Measurements from ENCODE around the gene SOCS3.

SOCS3 gene

GRCh38 chr17:78359997-78360370 lies at the start of gene SOCS3:
TSS of gene SOCS3 (minus strand) at chr17:78360077. CDS start at chr17:78359095, 982 bp downstream.
- DNase-seq, result peak; percentile 71 to 97 (median 86)
- intact Hi-C loops (cut with DNase I), result no loop called here

GRCh38 chr17:78409191-78409928 lies 49.5 kb upstream of the SOCS3 start:
- intact Hi-C loops (cut with DNase I), result no loop called here
- DNase-seq, result peak in 1 of 42 donors; percentile 48

GRCh38 chr17:78408476-78409050 lies 48.7 kb upstream of the SOCS3 start:
- intact Hi-C loops (cut with DNase I), result no loop called here
- no peak for DNase-seq

GRCh38 chr17:78407387-78408000 lies 47.6 kb upstream of the SOCS3 start:
- DNase-seq, result no peak
- intact Hi-C loops (cut with DNase I), result no loop called here

GRCh38 chr17:78406920-78407319 lies 47.0 kb upstream of the SOCS3 start:
- intact Hi-C loops (cut with DNase I), result no loop called here

GRCh38 chr17:78406396-78406795 lies 46.5 kb upstream of the SOCS3 start:
- DNase-seq, result no peak
- intact Hi-C loops (cut with DNase I), result no loop called here

More at GRCh38 chr17:78406920-78407319, 47.0 kb upstream of the SOCS3 start:
- DNase-seq, result no peak

GRCh38 chr17:78403822-78404221 lies 43.9 kb upstream of the SOCS3 start:
- intact Hi-C loops (cut with DNase I), result no loop called here

GRCh38 chr17:78401891-78402290 lies 42.0 kb upstream of the SOCS3 start:
- intact Hi-C loops (cut with DNase I), result no loop called here
- peak in 1 of 42 donors; percentile 23 for DNase-seq

More at GRCh38 chr17:78403822-78404221, 43.9 kb upstream of the SOCS3 start:
- no peak for DNase-seq

- no peak for DNase-seq
- intact Hi-C loops (cut with DNase I), result no loop called here
These were observed 41.4 kb upstream of the SOCS3 start for GRCh38 chr17:78401246-78401645.

- DNase-seq, result no peak
- intact Hi-C loops (cut with DNase I), result no loop called here
These were observed 40.8 kb upstream of the SOCS3 start for GRCh38 chr17:78400581-78401240.

GRCh38 chr17:78399693-78400144 lies 39.8 kb upstream of the SOCS3 start:
- DNase-seq, result no peak
- intact Hi-C loops (cut with DNase I), result no loop called here

GRCh38 chr17:78399028-78399692 lies 39.3 kb upstream of the SOCS3 start:
- intact Hi-C loops (cut with DNase I), result no loop called here
- DNase-seq, result no peak

- intact Hi-C loops (cut with DNase I), result no loop called here
- DNase-seq, result no peak
These were observed 38.5 kb upstream of the SOCS3 start for GRCh38 chr17:78398390-78398789.

- intact Hi-C loops (cut with DNase I), result no loop called here
- no peak for DNase-seq
These were observed 37.8 kb upstream of the SOCS3 start for GRCh38 chr17:78397681-78398101.

GRCh38 chr17:78396441-78397337 lies 36.8 kb upstream of the SOCS3 start:
- DNase-seq, result peak in 9 of 42 donors; percentile 16 to 61 (median 35)
- intact Hi-C loops (cut with DNase I), result no loop called here

- intact Hi-C loops (cut with DNase I), result no loop called here
- no peak for DNase-seq
These were observed 35.3 kb upstream of the SOCS3 start for GRCh38 chr17:78395155-78395554.

GRCh38 chr17:78394209-78394608 lies 34.3 kb upstream of the SOCS3 start:
- intact Hi-C loops (cut with DNase I), result no loop called here
- no peak for DNase-seq

GRCh38 chr17:78393575-78393974 lies 33.7 kb upstream of the SOCS3 start:
- DNase-seq, result no peak
- intact Hi-C loops (cut with DNase I), result no loop called here
